ENCODE data around the gene LLGL2. TPM values are rescaled to one million over a fixed set of nuclear protein-coding genes. Genes with fewer than 3 reads are reported as not detected.

The LLGL2 gene
- total RNA-seq, 1 donor from 2014 or later, result 34.4 TPM

GRCh38 chr17:75493476-75494129, 31.9 kb upstream of the LLGL2 start:
- TF ChIP-seq CTCF (IDR thresholded peaks at IDR 0.05; ENCODE audit: unreplicated experiment), result no peak
- H3K36me3 Mint-ChIP-seq (ENCODE audit: low read depth, unreplicated experiment), result peaks cover 18% of the 10 kb centered on the region
- H3K4me3 Mint-ChIP-seq (ENCODE audit: unreplicated experiment), result no peak overlapping the region
- H3K9me3 Mint-ChIP-seq (ENCODE audit: unreplicated experiment), result no peaks in the 10 kb centered on the region
- no peak for DNase-seq (ENCODE audit: low spot score)
- H3K27me3 Mint-ChIP-seq (ENCODE audit: unreplicated experiment), result peaks cover 6% of the 10 kb centered on the region
- H3K4me1 Mint-ChIP-seq (ENCODE audit: unreplicated experiment), result peaks cover 31% of the 10 kb centered on the region
- no peak overlapping the region for H3K27ac Mint-ChIP-seq (ENCODE audit: unreplicated experiment)

- Mint-ChIP-seq H3K36me3 (ENCODE audit: low read depth, unreplicated experiment) (peaks cover 18% of the 10 kb centered on the region), H3K9me3 (ENCODE audit: unreplicated experiment) (no peaks in the 10 kb centered on the region), H3K4me1 (ENCODE audit: unreplicated experiment) (peaks cover 31% of the 10 kb centered on the region), H3K27me3 (ENCODE audit: unreplicated experiment) (peaks cover 6% of the 10 kb centered on the region), H3K4me3 (ENCODE audit: unreplicated experiment) (no peak overlapping the region), H3K27ac (ENCODE audit: unreplicated experiment) (no peak overlapping the region)
- no peak for TF ChIP-seq CTCF (IDR thresholded peaks at IDR 0.05; ENCODE audit: unreplicated experiment)
- DNase-seq (ENCODE audit: low spot score), result no peak
Measured at GRCh38 chr17:75494326-75494877, 31.1 kb upstream of the LLGL2 start.

GRCh38 chr17:75496005-75496404, 29.5 kb upstream of the LLGL2 start:
- Mint-ChIP-seq H3K9me3 (ENCODE audit: unreplicated experiment) (no peaks in the 10 kb centered on the region), H3K27me3 (ENCODE audit: unreplicated experiment) (peaks cover 10% of the 10 kb centered on the region), H3K4me3 (ENCODE audit: unreplicated experiment) (no peak overlapping the region), H3K27ac (ENCODE audit: unreplicated experiment) (no peak overlapping the region), H3K4me1 (ENCODE audit: unreplicated experiment) (peaks cover 20% of the 10 kb centered on the region), H3K36me3 (ENCODE audit: low read depth, unreplicated experiment) (peaks cover 18% of the 10 kb centered on the region)
- no peak for TF ChIP-seq CTCF (IDR thresholded peaks at IDR 0.05; ENCODE audit: unreplicated experiment)
- no peak for DNase-seq (ENCODE audit: low spot score)

GRCh38 chr17:75498039-75498725, 27.3 kb upstream of the LLGL2 start:
- no peaks in the 10 kb centered on the region for H3K9me3 Mint-ChIP-seq (ENCODE audit: unreplicated experiment)
- peaks cover 10% of the 10 kb centered on the region for H3K27me3 Mint-ChIP-seq (ENCODE audit: unreplicated experiment)
- peak overlapping the region; percentile 15 for H3K4me3 Mint-ChIP-seq (ENCODE audit: unreplicated experiment)
- TF ChIP-seq CTCF (IDR thresholded peaks at IDR 0.05; ENCODE audit: unreplicated experiment), result no peak
- no peak for DNase-seq (ENCODE audit: low spot score)
- peaks cover 14% of the 10 kb centered on the region for H3K4me1 Mint-ChIP-seq (ENCODE audit: unreplicated experiment)
- no peak overlapping the region for H3K27ac Mint-ChIP-seq (ENCODE audit: unreplicated experiment)
- H3K36me3 Mint-ChIP-seq (ENCODE audit: low read depth, unreplicated experiment), result peaks cover 18% of the 10 kb centered on the region

- Mint-ChIP-seq H3K9me3 (ENCODE audit: unreplicated experiment) (no peaks in the 10 kb centered on the region), H3K4me1 (ENCODE audit: unreplicated experiment) (peaks cover 14% of the 10 kb centered on the region), H3K27ac (ENCODE audit: unreplicated experiment) (no peak overlapping the region), H3K36me3 (ENCODE audit: low read depth, unreplicated experiment) (peaks cover 18% of the 10 kb centered on the region), H3K4me3 (ENCODE audit: unreplicated experiment) (peak overlapping the region; percentile 15), H3K27me3 (ENCODE audit: unreplicated experiment) (peaks cover 10% of the 10 kb centered on the region)
- TF ChIP-seq CTCF (IDR thresholded peaks at IDR 0.05; ENCODE audit: unreplicated experiment), result no peak
- no peak for DNase-seq (ENCODE audit: low spot score)
Measured at GRCh38 chr17:75498726-75499213, 26.7 kb upstream of the LLGL2 start.

Measured in endothelial cell (in vitro differentiated cells).